RWPE1 (cell line): ENCODE measurements around the gene IFIT3.

Source experiments
- CTCF ChIA-PET: fragments of 350-600 bp; sonication (Branson Sonifier 250); formaldehyde crosslinking; extraction: SDS; loops from one replicate; lab custom pipeline; 2021; lab: Yijun Ruan, JAX
- POLR2A ChIA-PET: fragments of 400-600 bp; formaldehyde crosslinking; extraction: SDS; loops from one replicate; lab custom pipeline; 2020; ENCODE audit warnings: antibody characterized with exemption; ENCODE audit not compliant: low non-redundant PET; lab: Yijun Ruan, JAX
- DNase-seq: peaks from one replicate; pipeline ENCODE4 v3.0.0; 2012; ENCODE audit warnings: low spot score
- H3K27ac ChIP-seq: fragments of 450-650 bp; 2 replicates; pipeline ENCODE4 v1.5.1; 2017
- CTCF ChIP-seq: fragments of 450-650 bp; conservative IDR thresholded peaks from 2 replicates; pipeline ENCODE4 v1.5.1; 2017; ENCODE audit warnings: low read depth, mild to moderate bottlenecking

The IFIT3 gene

GRCh38 chr10:89306434-89307268 lies 21.1 kb upstream of the IFIT3 start:
- ChIA-PET POLR2A (no interaction called here), CTCF (interaction anchor here (0.6 kb wide), 1 partner anchor 238 kb away, joined by 4 read pairs; no protein-coding TSS in a partner anchor)
- no peak overlapping the region for H3K27ac ChIP-seq
- TF ChIP-seq CTCF = no peak
- no peak for DNase-seq

- POLR2A ChIA-PET = no interaction called here
- CTCF ChIA-PET = no interaction called here
- no peak for TF ChIP-seq CTCF
- no peak for DNase-seq
- no peak overlapping the region for H3K27ac ChIP-seq
Observed at GRCh38 chr10:89307269-89307577, 20.6 kb upstream of the IFIT3 start.

GRCh38 chr10:89308266-89308665 lies 19.5 kb upstream of the IFIT3 start:
- CTCF ChIA-PET = no interaction called here
- H3K27ac ChIP-seq = no peak overlapping the region
- DNase-seq = no peak
- POLR2A ChIA-PET = no interaction called here
- TF ChIP-seq CTCF = no peak

- CTCF ChIA-PET = no interaction called here
- no peak for DNase-seq
- no peak overlapping the region for H3K27ac ChIP-seq
- no peak for TF ChIP-seq CTCF
- POLR2A ChIA-PET = no interaction called here
Observed at GRCh38 chr10:89308736-89309135, 19.1 kb upstream of the IFIT3 start.

GRCh38 chr10:89309156-89310055 lies 18.4 kb upstream of the IFIT3 start:
- H3K27ac ChIP-seq = no peak overlapping the region
- no peak for TF ChIP-seq CTCF
- DNase-seq = no peak
- ChIA-PET CTCF (no interaction called here), POLR2A (no interaction called here)

- POLR2A ChIA-PET = no interaction called here
- CTCF ChIA-PET = interaction anchor here (0.7 kb wide), 1 partner anchor 35 kb away, joined by 3 read pairs; no protein-coding TSS in a partner anchor
- H3K27ac ChIP-seq = no peak overlapping the region
- DNase-seq = no peak
- TF ChIP-seq CTCF = no peak
Observed at GRCh38 chr10:89310056-89310893, 17.5 kb upstream of the IFIT3 start.
